Measurements from ENCODE around the gene TIMM17A. TPM values are rescaled to one million over a fixed set of nuclear protein-coding genes. Genes with fewer than 3 reads are reported as not detected.

Gene TIMM17A
- total and polyA plus RNA-seq, 9 donors, result 19.9 to 38.1 (median 29.7) TPM

GRCh38 chr1:201999625-202000238 lies 44.4 kb downstream of the TIMM17A start:
- intact Hi-C loops (cut with DNase I), result loop anchor here in 1 of 4 donors (10.0 kb wide), 1 partner anchor 315 kb away; no protein-coding TSS in a partner anchor
- H3K27me3 ChIP-seq, result no peaks in the 10 kb centered on the region
- no peaks in the 10 kb centered on the region for H3K4me1 ChIP-seq (ENCODE audit: insufficient read depth)
- WGBS, 3 donors, result 68% methylated on average over 16 of the region's 16 CpGs
- peak in 1 of 5 donors; percentile 32 for DNase-seq
- TF ChIP-seq EP300 (IDR thresholded peaks at IDR 0.05) (no peak), CTCF (IDR thresholded peaks at IDR 0.05) (peak; percentile 31 to 39 (median 36))
- H3K27ac ChIP-seq, result no peak overlapping the region
- H3K4me3 ChIP-seq, result no peak overlapping the region
- H3K36me3 ChIP-seq, result no peaks in the 10 kb centered on the region
- H3K9me3 ChIP-seq, result no peaks in the 10 kb centered on the region

DNA sequence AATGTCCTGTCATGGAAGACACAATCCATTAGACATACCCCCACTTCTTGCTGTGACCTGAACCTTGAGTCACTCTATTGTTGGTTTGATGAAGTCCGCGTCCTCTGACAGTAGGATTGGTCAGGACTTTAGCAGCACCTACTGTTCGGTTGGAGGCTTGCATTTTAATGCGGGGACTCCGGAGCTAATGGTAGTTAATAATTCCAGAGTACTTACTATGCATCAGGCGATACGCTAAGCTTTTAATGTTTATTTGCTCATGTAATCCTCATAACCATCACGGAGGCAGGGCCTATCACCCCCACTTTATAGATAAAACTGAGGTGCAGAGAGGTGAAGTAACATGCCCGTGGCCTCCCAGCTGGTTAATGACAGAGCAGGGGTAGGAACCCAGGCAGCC lies 47.2 kb downstream of the TIMM17A start:
- Histone ChIP-seq H3K27ac (no peak overlapping the region), H3K4me1 (ENCODE audit: insufficient read depth) (no peaks in the 10 kb centered on the region), H3K9me3 (no peaks in the 10 kb centered on the region), H3K36me3 (no peaks in the 10 kb centered on the region), H3K27me3 (no peaks in the 10 kb centered on the region), H3K4me3 (no peak overlapping the region)
- 73 to 83% (median 81%) methylated on average over 9 of the region's 9 CpGs for WGBS, 3 donors
- intact Hi-C loops (cut with DNase I), result loop anchor here in 1 of 4 donors (10.0 kb wide), 1 partner anchor 312 kb away; no protein-coding TSS in a partner anchor
- no peak for TF ChIP-seq CTCF (IDR thresholded peaks at IDR 0.05)
- DNase-seq, result no peak

DNA sequence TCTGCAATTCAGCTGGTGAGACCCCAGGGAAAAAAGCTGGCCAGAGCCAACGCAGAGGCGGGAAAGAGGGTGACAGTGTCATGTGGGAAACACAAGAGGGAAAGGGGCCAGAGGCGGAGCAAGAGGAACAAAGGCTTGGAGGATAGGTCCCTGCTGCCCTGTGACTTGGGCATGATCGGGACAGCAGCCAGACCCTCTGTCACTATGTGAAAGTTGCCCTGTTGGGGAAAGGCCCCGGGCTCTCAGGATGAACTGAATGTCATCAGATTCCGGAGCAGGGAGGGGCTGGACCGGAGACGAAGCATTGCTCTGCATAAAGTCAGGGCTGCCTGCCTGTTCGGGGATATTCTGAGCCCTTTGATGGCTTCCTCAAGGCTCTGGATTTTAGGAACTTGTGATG lies 49.4 kb downstream of the TIMM17A start:
- no peaks in the 10 kb centered on the region for H3K36me3 ChIP-seq
- H3K9me3 ChIP-seq, result no peaks in the 10 kb centered on the region
- WGBS, 3 donors, result 76 to 85% (median 80%) methylated on average over 9 of the region's 9 CpGs
- H3K27ac ChIP-seq, result no peak overlapping the region
- no peaks in the 10 kb centered on the region for H3K4me1 ChIP-seq (ENCODE audit: insufficient read depth)
- no peak for DNase-seq
- TF ChIP-seq EP300 (IDR thresholded peaks at IDR 0.05), result no peak
- TF ChIP-seq CTCF (IDR thresholded peaks at IDR 0.05), result no peak
- H3K27me3 ChIP-seq, result no peaks in the 10 kb centered on the region
- intact Hi-C loops (cut with DNase I), result loop anchor here in 3 of 4 donors (5.0 to 10.0 kb wide), 3 partner anchors 118 to 310 kb away; partner anchors contain the start of gene GPR37L1 (in 1 of the 3)
- H3K4me3 ChIP-seq, result no peak overlapping the region

DNA sequence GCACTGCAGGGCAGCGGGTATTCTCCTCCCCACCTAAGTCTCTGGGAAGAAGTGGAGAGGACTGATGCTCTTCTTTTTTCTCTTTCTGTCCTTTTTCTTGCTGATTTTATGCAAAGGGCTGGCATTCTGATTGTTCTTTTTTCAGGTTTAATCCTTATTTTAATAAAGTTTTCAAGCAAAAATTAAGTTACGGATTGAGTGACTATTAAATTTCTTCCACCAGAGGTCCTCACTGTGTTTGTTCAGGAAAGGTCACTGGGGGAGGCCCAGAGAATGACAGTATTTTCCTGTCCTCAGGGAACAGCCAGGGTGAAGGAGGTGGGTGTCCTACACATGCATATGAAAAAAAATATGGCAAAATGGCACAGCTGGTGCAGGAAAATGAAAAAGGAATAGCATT lies 50.7 kb downstream of the TIMM17A start:
- TF ChIP-seq CTCF (IDR thresholded peaks at IDR 0.05) (peak in 1 of 3 donors; percentile 16), EP300 (IDR thresholded peaks at IDR 0.05) (no peak)
- WGBS, 3 donors, result 77 to 81% (median 78%) methylated on average over 2 of the region's 2 CpGs
- no peaks in the 10 kb centered on the region for H3K27me3 ChIP-seq
- H3K36me3 ChIP-seq, result no peaks in the 10 kb centered on the region
- no peak overlapping the region for H3K27ac ChIP-seq
- no peak for DNase-seq
- no peaks in the 10 kb centered on the region for H3K9me3 ChIP-seq
- intact Hi-C loops (cut with DNase I), result loop anchor here in 3 of 4 donors (5.0 to 10.0 kb wide), 3 partner anchors 116 to 309 kb away; partner anchors contain the start of gene GPR37L1 (in 1 of the 3)
- H3K4me3 ChIP-seq, result no peak overlapping the region
- no peaks in the 10 kb centered on the region for H3K4me1 ChIP-seq (ENCODE audit: insufficient read depth)

Measured in ovary (tissue), 9 donors.